Activated T-helper 9 cell treated with anti-CD3 and anti-CD28 coated beads, Interleukin-2, amount 50 U/mL, for 16 hours (primary cell): ENCODE results near the gene FIBCD1.

Experiments used
- DNase-seq: peaks from one replicate; pipeline ENCODE4 v3.0.0-alpha.2; 2020; ENCODE audit warnings: low read depth

The FIBCD1 gene

GRCh38 chr9:130906735-130907416, 32.2 kb downstream of the FIBCD1 start:
- no peak for DNase-seq

- no peak for DNase-seq
These were observed 32.9 kb downstream of the FIBCD1 start for GRCh38 chr9:130905902-130906734.

- DNase-seq = no peak
These were observed 33.7 kb downstream of the FIBCD1 start for GRCh38 chr9:130905125-130905901.

GRCh38 chr9:130904070-130905044, 34.7 kb downstream of the FIBCD1 start:
- DNase-seq = no peak

- DNase-seq = no peak
These were observed 35.6 kb downstream of the FIBCD1 start for GRCh38 chr9:130903194-130904069.

GRCh38 chr9:130902204-130903185, 36.6 kb downstream of the FIBCD1 start:
- DNase-seq = no peak

- no peak for DNase-seq
These were observed 37.4 kb downstream of the FIBCD1 start for GRCh38 chr9:130901498-130902203.

- DNase-seq = no peak
These were observed 38.1 kb downstream of the FIBCD1 start for GRCh38 chr9:130900701-130901497.

GRCh38 chr9:130899051-130899748, 39.8 kb downstream of the FIBCD1 start:
- no peak for DNase-seq

- DNase-seq = no peak
These were observed 40.5 kb downstream of the FIBCD1 start for GRCh38 chr9:130898552-130898852.

GRCh38 chr9:130897848-130898551, 41.0 kb downstream of the FIBCD1 start:
- no peak for DNase-seq

- no peak for DNase-seq
These were observed 41.8 kb downstream of the FIBCD1 start for GRCh38 chr9:130897105-130897751.

- DNase-seq = no peak
These were observed 42.6 kb downstream of the FIBCD1 start, which contains the start of gene QRFP for GRCh38 chr9:130896233-130897014. Gene QRFP, minus strand, starts transcription at chr9:130896812. Its CDS starts 2,974 bp downstream, at chr9:130893838.

- no peak for DNase-seq
These were observed 43.4 kb downstream of the FIBCD1 start for GRCh38 chr9:130895481-130896232.
